OCI-LY3 (cell line): ENCODE measurements around the gene SH3BP2.

Experiments used
- EZH2phosphoT487 ChIP-seq: fragments of 200-600 bp; shearing (Covaris generic); IDR thresholded peaks from 2 replicates; pipeline ENCODE4 v1.6.1; 2018; ENCODE audit warnings: antibody characterized with exemption, mixed run types, low read depth
- TF ChIP-seq, protein P1 (sequence below): fragments of 200-600, 300-600 bp; sonication (generic); IDR thresholded peaks from 2 replicates; pipeline ENCODE4 v1.5.1; 2014; ENCODE audit warnings: antibody characterized with exemption, low read length, low read depth

DNA sequence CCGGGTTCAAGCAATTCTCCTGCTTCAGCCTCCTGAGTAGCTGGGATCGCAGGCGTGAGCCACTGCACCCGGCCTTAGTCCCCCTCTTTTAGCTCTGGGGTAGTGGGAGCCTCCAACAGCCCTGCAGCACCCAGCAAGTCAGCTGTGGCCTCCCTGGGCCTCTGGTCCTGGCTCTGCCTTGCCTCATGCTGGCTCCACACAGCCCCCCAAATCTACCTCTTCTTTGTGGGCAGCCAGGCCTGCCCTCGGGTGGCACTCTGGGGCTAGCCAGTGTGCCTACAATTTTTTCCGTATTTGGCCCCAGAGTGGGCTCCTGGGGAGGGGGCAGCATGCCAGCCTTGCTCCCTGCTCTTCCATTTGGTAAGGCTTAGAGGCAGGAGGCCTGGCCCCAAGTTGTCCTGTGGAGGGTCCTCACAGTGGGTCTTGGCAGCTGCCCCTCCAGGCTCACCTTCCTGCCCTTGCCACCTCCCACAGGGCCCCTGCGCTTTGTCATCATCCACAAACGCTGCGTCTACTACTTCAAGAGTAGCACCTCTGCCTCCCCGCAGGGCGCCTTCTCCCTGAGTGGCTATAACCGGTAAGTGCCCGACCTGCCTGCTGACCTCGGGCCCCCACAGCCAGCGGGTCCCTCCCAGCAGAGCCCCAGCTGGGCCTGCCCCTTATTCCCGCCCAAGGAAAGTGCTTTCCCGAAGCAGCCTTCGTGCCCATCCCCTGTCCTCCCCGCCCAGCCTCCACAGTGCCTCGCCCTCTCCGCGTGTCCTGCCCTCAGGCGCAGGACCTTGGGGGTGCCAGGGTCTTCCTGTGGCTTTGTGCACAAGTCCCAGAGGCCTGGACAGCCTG, 29.8 kb downstream of the SH3BP2 start:
- TF ChIP-seq, protein P1, sequence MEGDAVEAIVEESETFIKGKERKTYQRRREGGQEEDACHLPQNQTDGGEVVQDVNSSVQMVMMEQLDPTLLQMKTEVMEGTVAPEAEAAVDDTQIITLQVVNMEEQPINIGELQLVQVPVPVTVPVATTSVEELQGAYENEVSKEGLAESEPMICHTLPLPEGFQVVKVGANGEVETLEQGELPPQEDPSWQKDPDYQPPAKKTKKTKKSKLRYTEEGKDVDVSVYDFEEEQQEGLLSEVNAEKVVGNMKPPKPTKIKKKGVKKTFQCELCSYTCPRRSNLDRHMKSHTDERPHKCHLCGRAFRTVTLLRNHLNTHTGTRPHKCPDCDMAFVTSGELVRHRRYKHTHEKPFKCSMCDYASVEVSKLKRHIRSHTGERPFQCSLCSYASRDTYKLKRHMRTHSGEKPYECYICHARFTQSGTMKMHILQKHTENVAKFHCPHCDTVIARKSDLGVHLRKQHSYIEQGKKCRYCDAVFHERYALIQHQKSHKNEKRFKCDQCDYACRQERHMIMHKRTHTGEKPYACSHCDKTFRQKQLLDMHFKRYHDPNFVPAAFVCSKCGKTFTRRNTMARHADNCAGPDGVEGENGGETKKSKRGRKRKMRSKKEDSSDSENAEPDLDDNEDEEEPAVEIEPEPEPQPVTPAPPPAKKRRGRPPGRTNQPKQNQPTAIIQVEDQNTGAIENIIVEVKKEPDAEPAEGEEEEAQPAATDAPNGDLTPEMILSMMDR = no peak
- TF ChIP-seq EZH2phosphoT487 = no peak
